GM23248 (cell line): ENCODE results near the gene STAG1.
"Not testable (repeated sequence)": the region's sequence is repeated elsewhere in the genome, so short reads cannot be mapped to it uniquely, and the experiment has no call there.

Experiments
- EZH2 ChIP-seq: fragments of 200-600 bp; sonication (generic); IDR thresholded peaks from 2 replicates; pipeline ENCODE4 v1.6.1; 2018; ENCODE audit warnings: antibody characterized with exemption, mild to moderate bottlenecking; ENCODE audit not compliant: insufficient read depth, poor library complexity, severe bottlenecking
- EZH2phosphoT487 ChIP-seq: fragments of 200-600 bp; sonication (generic); IDR thresholded peaks from 2 replicates; pipeline ENCODE4 v1.6.1; 2018; ENCODE audit warnings: antibody characterized with exemption, moderate library complexity, mild to moderate bottlenecking, low read depth; ENCODE audit not compliant: insufficient read depth

DNA sequence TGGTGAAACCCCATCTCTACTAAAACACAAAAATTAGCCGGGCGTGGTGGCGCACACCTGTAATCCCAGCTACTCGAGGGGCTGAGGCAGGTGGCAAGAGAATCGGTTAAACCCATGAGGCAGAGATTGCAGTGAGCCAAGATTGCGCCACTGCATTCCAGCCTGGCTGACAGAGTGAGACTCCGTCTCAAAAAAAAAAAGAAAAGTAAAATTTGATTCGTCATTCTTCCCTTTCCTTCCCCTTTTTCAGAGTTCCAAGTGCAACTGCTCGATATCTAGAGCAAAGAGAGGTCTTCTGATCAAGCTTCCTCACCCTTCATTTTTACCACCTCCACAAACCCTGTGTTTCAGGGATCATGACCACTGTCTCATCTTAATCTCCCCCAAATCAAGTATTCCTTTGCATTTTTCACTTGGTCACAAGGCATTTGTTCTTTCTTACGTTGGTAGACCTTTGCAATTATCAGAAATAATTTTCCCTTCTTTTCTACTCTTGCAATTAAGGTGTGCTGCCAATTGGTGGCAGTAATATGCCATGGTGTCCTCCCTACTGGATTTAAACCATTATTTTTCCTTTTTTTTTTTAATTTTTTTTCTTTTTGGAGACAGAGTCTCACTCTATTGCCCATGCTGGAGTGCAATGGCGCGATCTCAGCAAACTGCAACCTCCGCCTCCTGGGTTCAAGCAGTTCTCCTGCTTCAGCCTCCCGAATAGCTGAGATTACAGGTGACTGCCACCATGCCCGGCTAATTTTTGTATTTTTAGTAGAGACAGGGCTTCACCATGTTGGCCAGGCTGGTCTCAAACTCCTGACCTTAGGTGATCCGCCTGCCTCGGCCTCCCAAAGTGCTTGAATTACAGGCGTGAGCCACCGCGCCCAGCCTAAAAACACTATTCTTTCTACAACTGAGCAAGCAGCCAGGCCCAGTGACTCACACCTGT is 6.3 kb upstream of the STAG1 start:
- not testable (repeated sequence) for TF ChIP-seq EZH2, EZH2phosphoT487
